Measurements from ENCODE around the gene NKAIN2.

DNA sequence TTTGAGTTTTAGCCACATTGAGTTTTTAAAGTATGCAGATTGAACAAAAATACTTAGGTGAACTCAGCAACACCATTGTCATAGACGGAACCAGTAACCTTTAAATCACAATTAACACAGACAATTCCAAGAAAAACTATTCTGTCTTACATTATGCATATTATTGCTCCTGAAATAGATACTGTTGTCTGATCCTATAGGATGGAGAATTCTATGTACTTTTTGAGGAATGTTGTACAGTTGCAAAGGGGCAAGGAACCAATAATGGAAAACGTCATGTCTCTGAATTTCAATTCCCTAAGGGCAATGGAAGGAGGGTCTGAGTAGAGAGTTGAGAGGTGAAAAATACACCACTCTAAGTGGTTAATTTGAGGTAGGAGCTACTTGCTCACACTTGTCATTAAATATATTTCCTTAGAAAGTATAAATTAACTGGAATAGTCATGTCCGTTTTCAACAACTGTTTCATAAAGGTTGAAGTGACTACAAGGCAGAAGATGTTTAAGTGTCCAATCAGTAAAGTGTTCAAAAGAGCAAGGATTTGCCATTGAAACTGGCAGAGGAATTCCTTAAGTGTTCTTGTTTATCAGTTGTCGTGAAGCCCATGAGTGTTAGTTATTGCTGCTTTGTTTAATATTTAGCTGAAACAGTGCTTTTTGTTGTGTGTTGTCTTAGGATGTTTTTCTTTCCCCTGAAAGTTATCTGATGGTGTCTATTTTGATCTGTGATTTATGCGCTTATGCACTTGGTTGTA lies 1.3 kb downstream of the NKAIN2 start:
- TF ChIP-seq, protein P1, sequence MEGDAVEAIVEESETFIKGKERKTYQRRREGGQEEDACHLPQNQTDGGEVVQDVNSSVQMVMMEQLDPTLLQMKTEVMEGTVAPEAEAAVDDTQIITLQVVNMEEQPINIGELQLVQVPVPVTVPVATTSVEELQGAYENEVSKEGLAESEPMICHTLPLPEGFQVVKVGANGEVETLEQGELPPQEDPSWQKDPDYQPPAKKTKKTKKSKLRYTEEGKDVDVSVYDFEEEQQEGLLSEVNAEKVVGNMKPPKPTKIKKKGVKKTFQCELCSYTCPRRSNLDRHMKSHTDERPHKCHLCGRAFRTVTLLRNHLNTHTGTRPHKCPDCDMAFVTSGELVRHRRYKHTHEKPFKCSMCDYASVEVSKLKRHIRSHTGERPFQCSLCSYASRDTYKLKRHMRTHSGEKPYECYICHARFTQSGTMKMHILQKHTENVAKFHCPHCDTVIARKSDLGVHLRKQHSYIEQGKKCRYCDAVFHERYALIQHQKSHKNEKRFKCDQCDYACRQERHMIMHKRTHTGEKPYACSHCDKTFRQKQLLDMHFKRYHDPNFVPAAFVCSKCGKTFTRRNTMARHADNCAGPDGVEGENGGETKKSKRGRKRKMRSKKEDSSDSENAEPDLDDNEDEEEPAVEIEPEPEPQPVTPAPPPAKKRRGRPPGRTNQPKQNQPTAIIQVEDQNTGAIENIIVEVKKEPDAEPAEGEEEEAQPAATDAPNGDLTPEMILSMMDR (IDR thresholded peaks at IDR 0.05): no peak
- no peak for TF ChIP-seq ZFX (IDR thresholded peaks at IDR 0.05; ENCODE audit: borderline replicate concordance)

Data from 22Rv1 (cell line).